Skin of body (tissue), 2 donors: ENCODE measurements around the gene GPHN. TPM values are rescaled to one million over a fixed set of nuclear protein-coding genes. Genes with fewer than 3 reads are reported as not detected.
"Not testable (repeated sequence)": the region's sequence is repeated elsewhere in the genome, so short reads cannot be mapped to it uniquely, and the experiment has no call there.

ENCODE experiments used
- DNase-seq: peaks from one replicate; lab custom pipeline; 2025; lab: John Stamatoyannopoulos, UW
- total RNA-seq: library from RNA; depleted of rRNA; stranded (reverse); fragments of >200 nt; gene quantifications from one replicate; pipeline ENCODE4 v1.2.3, GENCODE V29; 2014

GPHN gene
- total RNA-seq, 1 donor from 2014 or later: 31.6 TPM

DNA sequence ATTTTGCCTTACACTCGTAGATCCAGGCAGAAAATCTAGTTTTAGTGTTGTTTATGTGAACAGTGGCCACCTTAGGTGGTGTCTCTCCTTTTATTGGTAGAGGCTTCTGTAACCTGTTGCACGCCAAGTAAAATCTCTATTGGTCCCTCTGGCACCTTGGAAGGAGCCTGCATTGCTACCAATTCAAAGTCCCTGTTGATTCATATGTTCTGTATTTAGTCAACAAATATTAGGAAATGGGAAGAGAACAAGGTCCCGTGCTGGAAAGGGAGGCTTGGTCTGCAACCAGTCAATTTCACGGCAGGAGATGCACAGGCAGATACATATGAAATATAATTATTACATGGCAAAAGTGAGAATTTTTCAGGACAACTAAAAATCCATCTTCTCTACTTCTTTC, 6.4 kb upstream of the GPHN start:
- no peak for DNase-seq

DNA sequence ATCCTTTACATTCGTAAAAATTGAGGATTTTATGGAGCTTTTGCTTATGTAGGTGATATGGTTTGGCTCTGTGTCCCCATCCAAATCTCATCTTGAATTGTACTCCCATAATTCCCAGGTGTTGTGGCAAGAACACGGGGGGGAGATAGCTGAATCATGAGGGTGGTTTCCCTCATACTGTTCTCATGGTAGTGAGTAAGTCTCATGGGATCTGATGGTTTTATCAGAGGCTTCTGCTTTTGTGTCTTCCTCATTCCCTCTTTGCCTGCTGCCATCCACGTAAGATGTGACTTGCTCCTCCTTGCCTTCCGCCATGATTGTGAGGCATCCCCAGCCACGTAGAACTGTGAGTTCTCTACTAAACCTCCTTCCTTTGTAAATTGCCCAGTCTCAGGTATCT, 5.1 kb upstream of the GPHN start:
- not testable (repeated sequence) for DNase-seq

DNA sequence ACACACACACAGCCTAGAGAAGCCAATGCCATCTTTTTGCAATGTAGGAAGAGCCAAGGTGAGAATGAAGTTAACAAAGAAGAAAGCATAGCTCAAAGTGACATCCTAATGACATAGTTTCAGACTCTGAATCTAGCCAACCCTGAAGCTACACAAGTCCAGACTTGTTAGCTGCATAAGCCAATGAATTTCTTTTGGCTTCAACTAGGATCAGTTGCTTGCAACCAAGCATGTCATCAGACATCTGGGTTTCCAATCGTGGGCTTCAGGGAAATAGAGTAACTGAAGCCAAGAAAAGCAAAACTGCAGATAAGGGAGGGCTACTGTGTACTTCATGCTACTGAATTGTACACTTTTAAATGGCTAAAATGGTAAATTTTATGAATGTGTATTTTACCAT, 4.4 kb upstream of the GPHN start:
- no peak for DNase-seq

DNA sequence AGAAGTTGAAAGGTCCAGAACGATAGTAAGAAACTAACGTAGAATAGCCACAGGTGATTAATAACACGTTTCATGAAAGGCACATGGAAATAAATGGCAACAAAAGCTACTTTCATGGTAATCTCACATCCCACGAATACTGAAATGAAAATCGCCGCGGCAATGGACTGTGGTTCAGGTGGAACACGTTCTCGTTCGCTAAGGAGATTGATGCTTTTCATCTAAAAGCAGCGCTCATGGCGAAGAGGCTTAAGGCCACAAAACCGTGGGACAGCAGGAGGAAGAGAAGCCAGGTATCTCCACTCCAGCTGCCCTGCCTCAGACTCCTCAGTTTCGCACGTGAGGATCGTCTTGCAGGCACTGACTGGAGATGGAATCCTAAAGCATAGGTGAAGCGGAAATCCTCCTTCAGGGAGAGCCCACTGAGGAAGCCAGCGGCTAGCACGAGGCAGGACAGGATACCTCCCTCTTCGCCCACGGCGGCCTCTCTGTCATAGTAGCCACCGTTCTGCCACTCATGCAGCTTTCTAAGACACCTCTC, 696 bp upstream of the GPHN start:
- DNase-seq: no peak

GRCh38 chr14:66508547-66508845, 549 bp downstream of the GPHN start:
- DNase-seq: no peak

GRCh38 chr14:66508846-66509621, 1.1 kb downstream of the GPHN start:
- DNase-seq: peak; percentile 42

GRCh38 chr14:66509874-66510273, 1.9 kb downstream of the GPHN start:
- no peak for DNase-seq

DNA sequence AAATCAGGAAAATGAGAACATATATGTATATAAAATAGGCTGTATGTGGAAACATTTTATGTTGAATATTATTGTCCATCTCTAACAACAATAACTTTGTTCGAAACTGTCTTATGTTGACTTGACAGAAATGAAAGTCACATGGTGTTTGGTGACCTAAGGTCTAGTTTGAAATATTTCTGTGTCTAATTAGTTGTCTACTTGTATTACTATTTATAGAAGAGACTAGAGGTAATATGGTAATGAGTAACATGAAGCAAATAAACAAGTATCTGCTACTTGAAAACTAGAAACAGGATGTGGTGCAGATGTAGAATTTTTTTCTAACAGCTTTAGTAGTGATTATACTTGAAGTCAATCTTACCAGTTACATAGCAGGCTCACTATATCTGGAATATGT, 3.9 kb downstream of the GPHN start:
- DNase-seq: no peak

DNA sequence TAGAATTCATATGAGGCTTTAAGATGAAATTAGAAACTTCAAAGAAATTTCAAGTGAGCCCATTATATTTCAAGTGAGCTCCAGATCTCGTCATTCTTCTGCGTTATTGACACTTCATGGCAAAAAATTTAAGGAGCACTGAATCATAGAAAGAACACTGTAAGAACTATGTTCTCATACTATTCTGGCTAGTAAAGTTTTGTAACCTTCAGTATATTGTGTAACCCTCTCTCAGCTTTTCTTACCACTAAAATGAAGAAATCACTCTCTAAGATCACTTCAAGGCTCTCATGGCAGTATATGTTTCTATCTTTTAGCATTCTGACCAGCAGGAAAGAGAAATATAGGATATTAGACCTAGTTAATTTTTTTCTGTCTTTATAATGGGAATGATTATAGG, 6.3 kb downstream of the GPHN start:
- DNase-seq: no peak

DNA sequence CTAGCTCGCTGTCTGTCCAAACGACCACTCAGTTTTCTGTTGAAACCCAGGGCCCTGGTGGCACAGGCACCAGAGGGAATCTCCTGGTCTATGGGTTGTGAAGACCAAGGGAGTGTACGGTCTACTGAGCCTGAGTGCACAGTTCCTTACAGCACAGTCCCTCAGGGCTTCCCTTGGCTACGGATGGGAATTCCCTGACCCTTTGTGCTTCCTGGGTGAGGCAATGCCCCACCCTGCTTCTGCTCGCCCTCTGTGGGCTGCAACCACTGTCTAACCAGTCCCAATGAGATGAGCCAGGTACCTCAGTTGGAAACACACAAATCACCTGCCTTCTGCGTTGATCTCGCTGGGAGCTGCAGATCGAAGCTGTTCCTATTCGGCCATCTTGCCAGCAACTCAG, 22.6 kb downstream of the GPHN start:
- no peak for DNase-seq

DNA sequence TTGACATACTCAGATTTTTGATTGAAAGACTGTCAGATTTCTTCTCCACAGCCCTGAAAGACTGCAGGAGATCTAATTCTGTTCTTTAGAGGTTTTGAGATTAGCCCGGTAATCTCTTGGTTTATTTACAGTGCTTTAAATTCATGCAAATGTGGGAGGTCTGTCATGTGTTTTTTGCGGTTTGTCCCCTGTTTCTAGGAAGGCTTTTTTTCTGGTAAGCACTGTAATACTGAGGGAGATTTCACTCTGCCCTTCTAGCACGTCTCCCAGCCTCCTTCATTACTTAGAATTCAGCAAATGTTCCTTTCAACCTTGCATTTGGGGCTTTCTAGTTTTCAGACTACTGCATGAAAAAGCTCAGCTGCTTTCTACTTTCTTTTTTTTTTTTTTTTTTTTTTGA, 31.1 kb downstream of the GPHN start:
- no peak for DNase-seq

DNA sequence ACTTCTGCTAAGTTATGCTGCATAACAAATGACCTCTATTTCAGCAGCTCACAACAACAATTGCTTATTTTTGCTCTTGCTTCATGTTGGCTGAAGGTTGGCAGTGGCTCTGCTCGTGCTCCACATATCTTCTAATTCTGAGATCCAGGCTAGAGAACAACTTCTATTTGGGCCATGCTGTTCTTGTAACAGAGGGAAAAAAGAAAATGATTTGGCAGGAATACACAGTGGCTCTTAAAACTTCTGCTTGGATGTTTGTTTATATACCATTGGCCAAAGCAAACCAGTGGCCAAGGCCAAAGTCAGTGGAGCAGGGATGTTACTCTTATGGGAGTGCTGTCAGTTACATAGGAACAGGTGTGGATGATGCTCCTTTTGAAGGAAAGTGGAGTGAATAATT, 32.1 kb downstream of the GPHN start:
- no peak for DNase-seq

DNA sequence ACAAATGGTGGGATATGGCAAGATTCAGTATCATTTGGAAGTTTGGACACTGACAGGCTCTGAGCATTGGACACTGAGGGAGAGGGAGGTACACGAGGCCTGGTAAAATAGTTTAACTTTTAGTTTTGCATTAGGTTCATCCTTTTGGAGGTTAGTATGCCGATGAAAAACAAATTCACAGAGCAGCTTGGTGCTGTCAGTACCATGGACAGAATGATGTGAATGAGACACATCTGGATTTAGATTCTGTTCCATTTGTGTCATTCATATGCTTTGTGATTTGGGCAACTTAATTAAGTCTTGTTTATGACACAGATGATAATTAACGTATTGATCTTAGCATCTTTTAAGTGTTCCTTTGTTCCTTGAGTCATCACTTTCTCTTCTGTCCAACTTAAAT, 33.7 kb downstream of the GPHN start:
- no peak for DNase-seq

DNA sequence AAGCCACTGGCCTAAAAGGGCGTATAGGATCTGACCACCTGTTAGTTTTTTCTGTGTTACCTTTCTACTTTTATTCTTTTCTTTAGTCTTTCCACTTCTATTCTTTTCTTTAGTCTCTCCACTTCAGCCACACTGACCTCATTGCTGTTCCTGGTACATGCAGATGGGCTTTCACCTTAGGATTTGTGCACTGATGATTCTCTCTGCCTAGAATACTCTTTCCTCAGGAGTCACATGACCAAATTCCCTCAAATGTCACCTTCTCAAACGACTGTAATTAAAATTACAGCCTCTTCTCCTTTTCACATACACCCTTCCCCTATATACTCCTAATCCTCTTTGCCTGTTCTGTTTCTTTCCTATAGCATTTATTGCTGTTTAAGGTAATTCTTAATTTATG, 36.0 kb downstream of the GPHN start:
- DNase-seq: no peak

- not testable (repeated sequence) for DNase-seq
These were observed 37.2 kb downstream of the GPHN start for GRCh38 chr14:66545191-66545590.

DNA sequence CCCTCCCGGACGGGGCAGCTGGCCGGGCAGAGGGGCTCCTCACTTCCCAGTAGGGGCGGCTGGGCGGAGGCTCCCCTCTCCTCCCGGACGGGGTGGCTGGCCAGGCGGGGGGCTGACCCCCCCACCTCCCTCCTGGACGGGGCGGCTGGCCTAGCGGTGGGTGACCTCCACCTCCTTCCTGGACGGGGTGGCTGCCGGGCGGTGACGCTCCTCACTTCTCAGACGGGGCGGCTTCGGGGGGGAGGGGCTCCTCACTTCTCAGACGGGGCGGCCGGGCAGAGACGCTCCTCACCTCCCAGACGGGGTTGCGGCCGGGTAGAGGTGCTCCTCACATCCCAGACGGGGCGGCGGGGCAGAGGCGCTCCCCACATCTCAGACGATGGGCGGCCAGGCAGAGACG, 37.8 kb downstream of the GPHN start:
- not testable (repeated sequence) for DNase-seq

DNA sequence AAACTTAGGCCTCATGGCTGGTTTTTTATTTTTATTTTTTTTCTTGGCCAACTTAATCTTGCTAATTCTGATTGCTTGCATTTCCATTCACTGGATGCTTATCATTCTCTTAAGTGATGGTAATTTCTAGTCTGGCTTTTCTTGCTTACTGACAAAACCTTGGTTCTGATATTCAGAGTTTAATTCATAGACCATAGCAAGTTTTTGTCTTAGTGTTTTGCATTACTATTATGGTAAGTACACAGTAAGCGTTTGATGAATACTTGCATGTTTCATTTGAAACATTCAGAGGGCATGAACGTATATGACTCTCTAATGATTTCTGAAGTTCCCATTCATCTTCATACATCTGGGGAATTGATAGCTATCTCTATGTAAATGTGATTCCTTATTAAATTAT, 55.8 kb downstream of the GPHN start:
- DNase-seq: no peak

DNA sequence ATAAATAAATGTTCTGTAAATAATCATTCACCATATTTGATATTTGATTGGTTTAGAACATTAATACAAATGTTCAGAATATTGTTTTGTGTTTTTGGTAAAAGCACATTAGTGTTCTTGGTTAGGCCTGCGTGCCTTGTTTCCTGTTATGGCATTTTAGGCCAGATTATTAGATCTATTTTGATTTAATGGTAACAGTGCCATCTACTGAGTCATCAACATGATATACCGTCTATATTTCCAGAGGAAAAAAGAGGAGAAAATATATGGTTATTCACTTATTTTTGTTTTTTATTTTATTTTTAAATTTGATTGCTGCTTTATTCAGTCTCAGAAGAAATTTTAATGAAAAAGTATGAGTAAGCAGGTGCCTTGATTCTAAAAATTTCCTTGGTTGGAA, 60.3 kb downstream of the GPHN start:
- DNase-seq: no peak

GRCh38 chr14:66572826-66573225, 64.9 kb downstream of the GPHN start:
- DNase-seq: no peak

DNA sequence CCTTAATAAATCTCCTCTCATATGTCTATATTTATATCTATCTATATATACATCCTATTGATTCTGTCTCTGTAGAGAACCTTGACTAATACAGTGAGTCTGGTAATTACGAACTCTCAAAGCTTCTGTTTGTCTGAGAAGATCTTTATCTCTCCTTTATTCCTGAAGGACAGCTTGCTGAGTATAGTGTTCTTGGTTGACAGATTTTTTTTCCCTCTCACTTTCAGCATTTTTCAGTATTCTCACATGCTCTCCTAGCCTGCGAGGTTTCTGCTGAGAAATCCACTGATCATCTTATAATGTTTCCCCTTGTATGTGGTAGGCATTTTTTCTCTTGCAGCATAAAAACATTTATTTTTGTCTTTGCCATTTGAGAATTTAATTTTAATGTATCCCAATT, 67.1 kb downstream of the GPHN start:
- no peak for DNase-seq

DNA sequence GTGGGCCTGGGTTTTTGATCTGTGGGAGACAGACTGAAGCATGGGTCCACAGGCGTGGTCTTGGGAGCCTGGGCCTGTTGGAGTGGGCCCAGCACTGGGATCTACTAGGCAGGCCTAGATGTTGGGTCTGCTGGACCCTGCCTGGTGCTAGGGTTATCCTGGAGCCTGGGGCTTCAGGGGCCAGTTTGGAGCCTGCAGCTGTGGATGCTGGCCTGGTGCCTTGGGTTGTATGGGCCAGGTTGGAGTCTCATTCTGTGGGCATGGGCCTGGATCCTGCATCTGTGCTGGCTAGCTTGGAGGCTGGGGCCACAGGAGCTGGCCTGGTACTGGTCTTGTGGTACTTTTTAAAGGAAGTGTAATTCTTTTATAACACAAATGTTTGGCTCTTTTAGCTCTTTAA, 68.0 kb downstream of the GPHN start:
- no peak for DNase-seq

DNA sequence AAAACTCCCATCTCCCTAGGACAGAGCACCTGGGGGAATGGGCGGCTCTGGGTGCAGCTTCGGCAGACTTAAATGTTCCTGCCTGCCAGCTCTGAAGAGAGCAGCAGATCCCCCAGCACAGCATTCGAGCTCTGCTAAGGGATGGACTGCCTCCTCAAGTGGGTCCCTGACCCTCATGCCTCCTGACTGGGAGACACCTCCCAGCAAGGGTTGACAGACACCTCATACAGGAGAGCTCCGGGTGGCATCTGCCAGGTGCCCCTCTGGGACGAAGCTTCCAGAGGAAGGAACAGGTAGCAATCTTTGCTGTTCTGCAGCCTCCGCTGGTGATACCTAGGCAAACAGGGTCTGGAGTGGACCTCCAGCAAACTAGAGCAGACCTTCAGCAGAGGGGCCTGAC, 79.8 kb downstream of the GPHN start:
- not testable (repeated sequence) for DNase-seq

GRCh38 chr14:66595394-66595793, 87.4 kb downstream of the GPHN start:
- no peak for DNase-seq
